ENCODE results near the gene IMMP2L. TPM values are rescaled to one million over a fixed set of nuclear protein-coding genes. Genes with fewer than 3 reads are reported as not detected.

IMMP2L gene
- polyA plus RNA-seq, 1 donor (not counting 4 experiments of a cell fraction or from before 2014, with no cell fraction given): 14.1 TPM

DNA sequence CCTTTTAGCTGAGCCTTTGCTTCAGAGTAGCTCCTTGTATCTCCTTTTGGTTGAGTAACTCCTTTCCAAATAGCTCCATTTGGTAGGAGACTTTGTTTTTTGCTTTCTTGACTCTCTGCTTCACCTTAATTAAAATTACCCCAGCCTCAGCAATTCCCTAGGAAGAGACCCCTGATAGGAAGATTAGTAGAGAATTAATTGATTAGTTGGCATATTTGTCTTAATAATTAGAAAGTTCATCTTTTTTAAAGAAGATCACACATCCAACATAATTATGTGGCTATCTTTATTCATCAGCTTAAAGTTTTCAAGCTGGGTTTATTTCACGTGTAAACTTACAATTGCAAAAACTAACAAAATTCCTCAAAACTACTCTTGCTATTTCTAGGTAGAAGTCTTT lies 352.2 kb downstream of the IMMP2L start:
- Histone ChIP-seq H2AFZ (ENCODE audit: control insufficient read depth, low read length) (no peak overlapping the region), H3K9me3 (ENCODE audit: control insufficient read depth, low read depth, low read length) (no peaks in the 10 kb centered on the region), H3K9ac (ENCODE audit: control insufficient read depth, extremely low read depth, insufficient read depth, low read length) (no peak overlapping the region), H3K27me3 (ENCODE audit: control insufficient read depth, extremely low read depth, insufficient read depth, low read length) (no peaks in the 10 kb centered on the region), H3K27ac (ENCODE audit: control insufficient read depth, insufficient read depth, low read length) (no peak overlapping the region), H3K4me3 (ENCODE audit: control insufficient read depth in 2 of 3, extremely low read depth in 1 of 3, insufficient read depth in 2 of 3, low read depth in 1 of 3, low read length in 3 of 3) (no peak overlapping the region), H3K4me2 (ENCODE audit: control insufficient read depth, extremely low read depth, insufficient read depth, low read depth, low read length) (no peak overlapping the region), H3K9me1 (ENCODE audit: control insufficient read depth, extremely low read depth, insufficient read depth, low read length) (no peaks in the 10 kb centered on the region), H3K79me2 (ENCODE audit: control insufficient read depth, insufficient read depth, low read length) (no peaks in the 10 kb centered on the region), H3K36me3 (ENCODE audit: control insufficient read depth in 2 of 2, extremely low read depth in 1 of 2, insufficient read depth in 2 of 2, low read length in 2 of 2) (no peaks in the 10 kb centered on the region), H4K20me1 (ENCODE audit: control insufficient read depth, extremely low read depth, insufficient read depth, low read length) (no peaks in the 10 kb centered on the region), H3K4me1 (ENCODE audit: control insufficient read depth, extremely low read depth, insufficient read depth, low read length) (no peaks in the 10 kb centered on the region)
- no peak for DNase-seq (ENCODE audit: low read depth, low spot score)
- dilution Hi-C loops (cut with MboI; ENCODE audit: extremely low pct_ligation_motif_present, low sequenced_read_pairs): no loop called here
- TF ChIP-seq CTCF (optimal IDR thresholded peaks at IDR 0.05 in 1 of 3, IDR thresholded peaks at IDR 0.05 in 1 of 3, conservative IDR thresholded peaks at IDR 0.05 in 1 of 3; ENCODE audit: extremely low read depth in 1 of 3, insufficient read depth in 2 of 3, low read length in 3 of 3) (no peak), EZH2 (IDR thresholded peaks at IDR 0.05; ENCODE audit: low read length) (no peak)
- no peak for FAIRE-seq

- dilution Hi-C loops (cut with MboI; ENCODE audit: extremely low pct_ligation_motif_present, low sequenced_read_pairs): no loop called here
- Histone ChIP-seq H3K27ac (ENCODE audit: control insufficient read depth, insufficient read depth, low read length) (no peak overlapping the region), H3K9me1 (ENCODE audit: control insufficient read depth, extremely low read depth, insufficient read depth, low read length) (no peaks in the 10 kb centered on the region), H2AFZ (ENCODE audit: control insufficient read depth, low read length) (no peak overlapping the region), H3K4me3 (ENCODE audit: control insufficient read depth in 2 of 3, extremely low read depth in 1 of 3, insufficient read depth in 2 of 3, low read depth in 1 of 3, low read length in 3 of 3) (no peak overlapping the region), H3K36me3 (ENCODE audit: control insufficient read depth in 2 of 2, extremely low read depth in 1 of 2, insufficient read depth in 2 of 2, low read length in 2 of 2) (no peaks in the 10 kb centered on the region), H4K20me1 (ENCODE audit: control insufficient read depth, extremely low read depth, insufficient read depth, low read length) (no peaks in the 10 kb centered on the region), H3K79me2 (ENCODE audit: control insufficient read depth, insufficient read depth, low read length) (no peaks in the 10 kb centered on the region), H3K27me3 (ENCODE audit: control insufficient read depth, extremely low read depth, insufficient read depth, low read length) (no peaks in the 10 kb centered on the region), H3K9ac (ENCODE audit: control insufficient read depth, extremely low read depth, insufficient read depth, low read length) (no peak overlapping the region), H3K9me3 (ENCODE audit: control insufficient read depth, low read depth, low read length) (no peaks in the 10 kb centered on the region), H3K4me1 (ENCODE audit: control insufficient read depth, extremely low read depth, insufficient read depth, low read length) (no peaks in the 10 kb centered on the region), H3K4me2 (ENCODE audit: control insufficient read depth, extremely low read depth, insufficient read depth, low read depth, low read length) (no peak overlapping the region)
- no peak for TF ChIP-seq EZH2 (IDR thresholded peaks at IDR 0.05; ENCODE audit: low read length)
- no peak for TF ChIP-seq CTCF (optimal IDR thresholded peaks at IDR 0.05 in 1 of 3, IDR thresholded peaks at IDR 0.05 in 1 of 3, conservative IDR thresholded peaks at IDR 0.05 in 1 of 3; ENCODE audit: extremely low read depth in 1 of 3, insufficient read depth in 2 of 3, low read length in 3 of 3)
- FAIRE-seq: no peak
- DNase-seq (ENCODE audit: low read depth, low spot score): no peak
These were observed 357.0 kb downstream of the IMMP2L start for GRCh38 chr7:111205251-111205650.

All from keratinocyte (primary cell).